H1 (cell line): ENCODE data around the gene MYH8. TPM values are rescaled to one million over a fixed set of nuclear protein-coding genes. Genes with fewer than 3 reads are reported as not detected.

ENCODE experiments used
- CTCF ChIA-PET: fragments of 300-600 bp; sonication (Branson Sonifier 250); formaldehyde crosslinking; loops from one replicate; lab custom pipeline; 2021; ENCODE audit not compliant: partially characterized antibody; lab: Charles Lee
- POLR2A ChIA-PET: fragments of 300-600 bp; sonication (Branson Sonifier 250); formaldehyde crosslinking; loops from one replicate; lab custom pipeline; 2021; ENCODE audit warnings: inconsistent platforms; ENCODE audit not compliant: partially characterized antibody; lab: Charles Lee
- DNase-seq, 2 experiments: peaks; one replicate each; pipeline versions ENCODE4 v3.0.0 to v3.0.0-alpha.2; 2010 to 2022; ENCODE audit warnings: low spot score in 2 of 2, low read depth in 1 of 2, mixed read lengths in 1 of 2
- FAIRE-seq: peaks from 2 replicates; lab custom pipeline; 2011; peaks lifted over from hg19 to GRCh38; lab: Jason Lieb, UNC
- H2AFZ ChIP-seq: 2 replicates; pipeline ENCODE4 v1.8.1; 2012; ENCODE audit warnings: low read length, inconsistent platforms
- H2AK5ac ChIP-seq: 2 replicates; pipeline ENCODE4 v1.6.1; 2013; ENCODE audit warnings: low read depth, low read length
- H2BK120ac ChIP-seq: replicated peaks from 2 replicates; pipeline ENCODE3; 2013; ENCODE audit warnings: low read depth, low read length, inconsistent platforms
- H2BK12ac ChIP-seq: 2 replicates; pipeline ENCODE4 v1.6.1; 2013; ENCODE audit warnings: low read depth, low read length
- H2BK15ac ChIP-seq: 2 replicates; pipeline ENCODE4 v1.6.1; 2013; ENCODE audit warnings: low read length
- H2BK20ac ChIP-seq: 2 replicates; pipeline ENCODE4 v1.6.1; 2013; ENCODE audit warnings: low read length
- H2BK5ac ChIP-seq: 2 replicates; pipeline ENCODE4 v1.6.1; 2013; ENCODE audit warnings: low read depth, low read length
- H3K14ac ChIP-seq: 2 replicates; pipeline ENCODE4 v1.6.1; 2013; ENCODE audit warnings: inconsistent platforms; ENCODE audit not compliant: insufficient read length
- H3K18ac ChIP-seq: 2 replicates; pipeline ENCODE4 v1.6.1; 2013; ENCODE audit warnings: low read length; ENCODE audit errors: extremely low read depth
- H3K23ac ChIP-seq: 2 replicates; pipeline ENCODE4 v1.6.1; 2013; ENCODE audit warnings: inconsistent platforms; ENCODE audit not compliant: insufficient read length
- H3K23me2 ChIP-seq: 2 replicates; pipeline ENCODE4 v1.6.1; 2013; ENCODE audit warnings: low read depth, low read length
- H3K27ac ChIP-seq: 2 replicates; pipeline ENCODE4 v1.6.1; 2011; ENCODE audit warnings: low read depth, low read length, inconsistent platforms
- H3K27me3 ChIP-seq, 4 experiments: replicated peaks in 1 of 4; 1 replicate in 1 of 4; 2 replicates in 3 of 4; pipeline versions ENCODE4 v1.6.1 to v1.8.1; 2011 to 2013; ENCODE audit warnings: low read length in 3 of 4, mild to moderate bottlenecking in 3 of 4, inconsistent platforms in 2 of 4, mixed read lengths in 2 of 4, moderate library complexity in 1 of 4; ENCODE audit not compliant: control insufficient read depth in 3 of 4, insufficient read depth in 3 of 4; ENCODE audit errors: extremely low read depth in 1 of 4
- H3K36me3 ChIP-seq, 4 experiments: 2 replicates each; pipeline versions ENCODE4 v1.6.1 to v1.8.1; 2011 to 2013; ENCODE audit warnings: mild to moderate bottlenecking in 4 of 4, low read length in 3 of 4, moderate library complexity in 2 of 4, control low read depth in 1 of 4, inconsistent platforms in 1 of 4; ENCODE audit not compliant: insufficient read depth in 4 of 4, control insufficient read depth in 2 of 4
- H3K4ac ChIP-seq: replicated peaks from 2 replicates; pipeline ENCODE3; 2013; ENCODE audit warnings: low read length, low read depth, mixed read lengths, inconsistent platforms; ENCODE audit not compliant: insufficient read length
- H3K4me1 ChIP-seq, 4 experiments: replicated peaks in 1 of 4; 1 replicate in 1 of 4; 2 replicates in 3 of 4; pipeline versions ENCODE4 v1.6.1 to v1.8.1; 2011 to 2013; ENCODE audit warnings: low read length in 3 of 4, inconsistent platforms in 2 of 4, mixed read lengths in 1 of 4; ENCODE audit not compliant: insufficient read depth in 4 of 4, control insufficient read depth in 3 of 4
- H3K4me2 ChIP-seq, 2 experiments: 2 replicates each; pipeline versions ENCODE4 v1.6.1 to v1.8.1; 2011 to 2013; ENCODE audit warnings: low read depth in 2 of 2, low read length in 2 of 2, control low read depth in 1 of 2, inconsistent platforms in 1 of 2, mild to moderate bottlenecking in 1 of 2; ENCODE audit not compliant: insufficient read depth in 1 of 2
- H3K4me3 ChIP-seq, 4 experiments: fragments of 200-600, 300-600 bp in 1 of 4; sonication (generic), shearing (Covaris generic), sonication (Bioruptor Twin) in 1 of 4; 2 replicates each; pipeline versions ENCODE4 v1.5.1 to v1.8.1; 2011 to 2016; ENCODE audit warnings: low read length in 4 of 4, low read depth in 3 of 4, control low read depth in 2 of 4, inconsistent platforms in 2 of 4, mild to moderate bottlenecking in 2 of 4, mixed read lengths in 1 of 4, moderate library complexity in 1 of 4; ENCODE audit not compliant: insufficient read depth in 2 of 4; ENCODE audit errors: extremely low read depth in 1 of 4
- H3K56ac ChIP-seq: replicated peaks from 2 replicates; pipeline ENCODE3; 2013; ENCODE audit warnings: low read depth, mild to moderate bottlenecking, mixed read lengths, low read length, inconsistent platforms; ENCODE audit not compliant: insufficient read length
- H3K79me1 ChIP-seq: 2 replicates; pipeline ENCODE4 v1.6.1; 2013; ENCODE audit warnings: low read depth, low read length, control low read depth
- H3K79me2 ChIP-seq, 2 experiments: 2 replicates each; pipeline versions ENCODE4 v1.6.1 to v1.8.1; 2012 to 2013; ENCODE audit warnings: low read length in 2 of 2, mild to moderate bottlenecking in 2 of 2, inconsistent platforms in 1 of 2; ENCODE audit not compliant: insufficient read depth in 2 of 2, control insufficient read depth in 1 of 2
- H3K9ac ChIP-seq, 4 experiments: replicated peaks in 1 of 4; 1 replicate in 1 of 4; 2 replicates in 3 of 4; pipeline versions ENCODE4 v1.6.1 to v1.8.1; 2011 to 2013; ENCODE audit warnings: low read depth in 3 of 4, low read length in 3 of 4, control low read depth in 2 of 4, mild to moderate bottlenecking in 2 of 4, moderate library complexity in 2 of 4, inconsistent platforms in 1 of 4; ENCODE audit errors: extremely low read depth in 1 of 4
- H3K9me3 ChIP-seq, 2 experiments: 2 replicates each; pipeline versions ENCODE4 v1.6.1 to v1.8.1; 2012 to 2013; ENCODE audit warnings: mild to moderate bottlenecking in 2 of 2, moderate library complexity in 2 of 2, control low read depth in 1 of 2, inconsistent platforms in 1 of 2, low read depth in 1 of 2, low read length in 1 of 2, mixed read lengths in 1 of 2; ENCODE audit not compliant: insufficient read depth in 2 of 2
- H4K20me1 ChIP-seq, 2 experiments: replicated peaks in 1 of 2; 2 replicates each; pipeline versions ENCODE3 to v1.8.1; 2011 to 2013; ENCODE audit warnings: inconsistent platforms in 2 of 2, low read length in 2 of 2, mild to moderate bottlenecking in 1 of 2; ENCODE audit not compliant: insufficient read depth in 2 of 2, control insufficient read depth in 1 of 2
- H4K5ac ChIP-seq: 2 replicates; pipeline ENCODE4 v1.6.1; 2013; ENCODE audit warnings: low read length, low read depth, mixed read lengths, inconsistent platforms; ENCODE audit not compliant: insufficient read length
- H4K8ac ChIP-seq: 2 replicates; pipeline ENCODE4 v1.8.0; 2013; ENCODE audit warnings: mild to moderate bottlenecking, moderate library complexity, low read length, inconsistent platforms; ENCODE audit not compliant: insufficient read depth; ENCODE audit errors: extremely low read depth
- H4K91ac ChIP-seq: replicated peaks from 2 replicates; pipeline ENCODE3; 2013; ENCODE audit warnings: low read length, mixed read lengths, inconsistent platforms; ENCODE audit not compliant: insufficient read length
- CBX8 ChIP-seq: fragments of 300-800, 300-1000 bp; sonication (generic); IDR thresholded peaks from 2 replicates; pipeline ENCODE4 v1.7.1; 2016; ENCODE audit warnings: low read depth, low read length, borderline replicate concordance
- CHD1 ChIP-seq: IDR thresholded peaks from 2 replicates; pipeline ENCODE4 v1.6.1; 2012; ENCODE audit warnings: low read depth, low read length, improper control_type of control experiment
- SIX5 ChIP-seq: IDR thresholded peaks from 2 replicates; pipeline ENCODE4 v1.6.1; 2011; ENCODE audit warnings: mild to moderate bottlenecking, low read depth, low read length
- TEAD4 ChIP-seq: IDR thresholded peaks from 2 replicates; pipeline ENCODE4 v1.6.1; 2012; ENCODE audit warnings: low read depth, low read length, inconsistent platforms, mixed read lengths
- polyA plus RNA-seq, 7 experiments: library from polyadenylated mRNA; depleted of rRNA in 3 of 7; stranded (reverse) in 5 of 7; unstranded in 2 of 7; fragments of >200 nt in 5 of 7; fragments of 200-250 nt in 2 of 7; gene quantifications; 1 replicate in 5 of 7; 2 replicates in 1 of 7; 4 replicates in 1 of 7; pipeline versions ENCODE4 v1.2.1 to v1.2.3, GENCODE V29; 2011 to 2013; ENCODE audit warnings: missing spikeins in 2 of 7, mixed read lengths in 2 of 7
- total RNA-seq: library from RNA; stranded (reverse); fragmentation: NEBNext Ultra II Directional; extraction: Animal tissue kit (Norgen Biotek cat#: 25700); gene quantifications from 2 replicates; pipeline ENCODE4 v1.2.1, GENCODE V29; 2021

Gene MYH8
- total and polyA plus RNA-seq, 2 of the 8 experiments (the other 6 are each of a cell fraction or from before 2014, with no cell fraction given), result not detected

GRCh38 chr17:10360578-10360977, 61.2 kb downstream of the MYH8 start:
- Histone ChIP-seq H4K91ac (no peak overlapping the region), H2BK120ac (no peak overlapping the region), H3K79me2 (no peaks in the 10 kb centered on the region), H3K79me1 (no peaks in the 10 kb centered on the region), H3K14ac (no peak overlapping the region), H3K27me3 (peaks cover 0 to 3% (median 0%) of the 10 kb centered on the region in 4 experiments; a peak in 1 of 7 replicates), H3K4me3 (no peak overlapping the region), H2BK20ac (no peak overlapping the region), H2BK5ac (no peak overlapping the region), H4K8ac (no peak overlapping the region), H3K23ac (no peak overlapping the region), H3K18ac (no peak overlapping the region), H3K27ac (no peak overlapping the region), H3K4me2 (no peak overlapping the region), H3K4me1 (no peaks in the 10 kb centered on the region), H2BK15ac (no peak overlapping the region), H3K4ac (no peak overlapping the region), H3K9ac (no peak overlapping the region), H3K9me3 (no peaks in the 10 kb centered on the region), H2AFZ (no peak overlapping the region), H2BK12ac (no peak overlapping the region), H3K56ac (no peak overlapping the region), H4K5ac (no peak overlapping the region), H3K36me3 (no peaks in the 10 kb centered on the region), H4K20me1 (no peaks in the 10 kb centered on the region), H2AK5ac (no peak overlapping the region), H3K23me2 (no peaks in the 10 kb centered on the region)
- CTCF ChIA-PET, result interaction anchor here (4.3 kb wide), 1 partner anchor 32 kb away, joined by 32 read pairs; no protein-coding TSS in a partner anchor
- FAIRE-seq, result no peak
- POLR2A ChIA-PET, result no interaction called here
- DNase-seq, result no peak
- no peak for TF ChIP-seq CBX8
- TF ChIP-seq CHD1, result no peak
- TF ChIP-seq TEAD4, result no peak
- TF ChIP-seq SIX5, result no peak
